ENCODE results near the gene CBLC.

CBLC gene

DNA sequence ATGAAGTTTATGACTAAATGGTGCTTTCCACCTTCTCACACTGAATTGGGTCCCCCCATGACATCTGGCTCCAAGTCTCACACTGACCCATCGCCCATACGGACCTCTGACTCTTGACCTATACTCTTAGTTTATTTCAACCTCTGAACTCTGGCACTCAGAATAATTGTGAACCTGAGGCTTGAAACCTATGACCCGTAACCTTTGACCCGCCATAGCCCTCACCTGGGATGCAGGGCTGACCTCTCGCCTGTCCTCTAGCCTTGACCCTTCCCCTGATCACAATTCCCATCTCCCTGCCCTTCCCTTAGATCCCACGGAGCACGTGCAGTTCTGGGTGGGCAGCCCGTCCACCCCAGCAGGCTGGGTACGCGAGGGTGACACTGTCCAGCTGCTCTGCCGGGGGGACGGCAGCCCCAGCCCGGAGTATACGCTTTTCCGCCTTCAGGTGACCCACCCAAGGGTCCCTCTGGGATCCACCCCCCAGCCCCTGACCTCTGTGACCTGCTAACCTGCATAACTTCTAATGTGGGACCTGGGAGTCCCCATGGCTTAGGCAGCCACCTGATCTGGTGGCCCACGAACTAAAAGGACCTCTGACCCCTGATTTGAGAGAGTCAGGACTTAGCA lies 36.3 kb downstream of the CBLC start:
- no peak for DNase-seq (ENCODE audit: low read depth)
- TF ChIP-seq, protein P1, sequence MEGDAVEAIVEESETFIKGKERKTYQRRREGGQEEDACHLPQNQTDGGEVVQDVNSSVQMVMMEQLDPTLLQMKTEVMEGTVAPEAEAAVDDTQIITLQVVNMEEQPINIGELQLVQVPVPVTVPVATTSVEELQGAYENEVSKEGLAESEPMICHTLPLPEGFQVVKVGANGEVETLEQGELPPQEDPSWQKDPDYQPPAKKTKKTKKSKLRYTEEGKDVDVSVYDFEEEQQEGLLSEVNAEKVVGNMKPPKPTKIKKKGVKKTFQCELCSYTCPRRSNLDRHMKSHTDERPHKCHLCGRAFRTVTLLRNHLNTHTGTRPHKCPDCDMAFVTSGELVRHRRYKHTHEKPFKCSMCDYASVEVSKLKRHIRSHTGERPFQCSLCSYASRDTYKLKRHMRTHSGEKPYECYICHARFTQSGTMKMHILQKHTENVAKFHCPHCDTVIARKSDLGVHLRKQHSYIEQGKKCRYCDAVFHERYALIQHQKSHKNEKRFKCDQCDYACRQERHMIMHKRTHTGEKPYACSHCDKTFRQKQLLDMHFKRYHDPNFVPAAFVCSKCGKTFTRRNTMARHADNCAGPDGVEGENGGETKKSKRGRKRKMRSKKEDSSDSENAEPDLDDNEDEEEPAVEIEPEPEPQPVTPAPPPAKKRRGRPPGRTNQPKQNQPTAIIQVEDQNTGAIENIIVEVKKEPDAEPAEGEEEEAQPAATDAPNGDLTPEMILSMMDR (IDR thresholded peaks at IDR 0.05; ENCODE audit: low read length, missing control alignments), result no peak
- H3K4me3 ChIP-seq (replicated peaks; ENCODE audit: low read depth, low read length), result no peak overlapping the region

DNA sequence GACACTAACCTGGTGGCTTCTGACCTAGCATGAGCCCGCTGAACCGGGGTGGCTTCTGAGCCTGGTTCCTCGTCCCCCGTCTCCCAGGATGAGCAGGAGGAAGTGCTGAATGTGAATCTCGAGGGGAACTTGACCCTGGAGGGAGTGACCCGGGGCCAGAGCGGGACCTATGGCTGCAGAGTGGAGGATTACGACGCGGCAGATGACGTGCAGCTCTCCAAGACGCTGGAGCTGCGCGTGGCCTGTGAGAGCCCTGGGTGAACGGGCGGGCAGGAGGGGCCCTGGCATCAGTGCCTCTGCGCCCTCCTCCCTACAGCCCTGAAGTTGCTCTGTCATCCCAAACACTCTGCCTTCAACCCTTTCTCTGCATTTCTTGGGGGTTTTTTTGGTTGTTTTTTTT lies 36.8 kb downstream of the CBLC start:
- TF ChIP-seq, protein P1 (IDR thresholded peaks at IDR 0.05; ENCODE audit: low read length, missing control alignments), result no peak
- DNase-seq (ENCODE audit: low read depth), result no peak
- no peak overlapping the region for H3K4me3 ChIP-seq (replicated peaks; ENCODE audit: low read depth, low read length)

DNA sequence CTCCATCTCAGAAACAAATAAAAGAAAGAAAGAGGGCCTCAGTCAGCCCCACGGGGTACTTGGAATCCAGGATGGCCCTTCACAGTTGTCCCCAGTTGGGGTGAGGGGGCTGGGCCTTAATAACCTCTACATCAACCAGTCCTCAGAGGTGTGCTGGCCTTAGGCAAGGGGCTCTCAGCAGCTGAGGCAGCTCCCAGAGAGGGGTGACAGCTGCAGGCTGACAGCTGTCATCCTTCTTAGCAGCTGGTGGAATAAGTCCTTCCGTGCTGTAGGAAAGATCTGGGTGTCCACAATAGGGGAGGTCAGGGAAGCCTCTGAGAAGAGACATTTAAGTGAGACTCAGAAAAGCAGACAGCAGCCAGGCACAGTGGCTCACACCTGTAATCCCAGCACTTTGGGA lies 38.6 kb downstream of the CBLC start:
- H3K4me3 ChIP-seq (replicated peaks; ENCODE audit: low read depth, low read length), result no peak overlapping the region

DNA sequence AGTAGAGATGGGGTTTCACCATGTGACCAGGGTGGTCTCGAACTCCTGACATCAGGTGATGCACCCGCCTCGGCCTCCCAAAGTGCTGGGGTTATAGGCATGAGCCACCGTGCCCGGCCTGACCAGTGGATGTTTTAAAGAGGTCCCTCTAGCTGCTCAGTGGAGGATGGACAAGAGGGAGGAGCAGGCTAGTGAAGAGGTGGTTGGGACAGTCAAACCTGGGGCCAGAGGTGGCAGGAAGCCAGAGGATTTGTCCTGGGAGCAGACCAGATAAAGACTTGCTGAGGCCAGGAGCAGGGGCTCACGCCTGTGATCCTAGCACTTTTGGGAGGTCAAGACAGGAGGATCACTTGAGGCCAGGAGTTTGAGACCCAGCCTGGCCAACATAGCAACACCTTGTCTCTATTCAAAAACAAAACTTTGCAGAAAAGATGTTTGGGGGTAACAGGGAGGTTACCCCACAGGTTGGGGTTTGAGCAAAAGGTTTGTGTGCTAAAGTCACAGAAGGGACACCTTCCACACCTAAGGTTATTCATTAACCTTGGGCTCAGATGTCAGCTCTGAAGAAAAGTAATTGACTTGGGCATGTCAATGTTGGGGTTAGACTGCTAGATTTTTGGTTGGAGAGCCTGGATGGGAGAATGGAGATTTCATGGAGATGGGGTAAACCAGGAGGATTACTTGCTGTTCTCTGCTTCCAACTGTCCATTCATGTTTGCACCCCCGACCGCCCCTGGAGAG lies 40.2 kb downstream of the CBLC start:
- no peak overlapping the region for H3K4me3 ChIP-seq (replicated peaks; ENCODE audit: low read depth, low read length)
- TF ChIP-seq, protein P1 (IDR thresholded peaks at IDR 0.05; ENCODE audit: low read length, missing control alignments), result no peak
- DNase-seq (ENCODE audit: low read depth), result no peak

More for the DNA sequence above, 38.6 kb downstream of the CBLC start:
- DNase-seq (ENCODE audit: low read depth), result no peak
- TF ChIP-seq, protein P1 (IDR thresholded peaks at IDR 0.05; ENCODE audit: low read length, missing control alignments), result no peak

DNA sequence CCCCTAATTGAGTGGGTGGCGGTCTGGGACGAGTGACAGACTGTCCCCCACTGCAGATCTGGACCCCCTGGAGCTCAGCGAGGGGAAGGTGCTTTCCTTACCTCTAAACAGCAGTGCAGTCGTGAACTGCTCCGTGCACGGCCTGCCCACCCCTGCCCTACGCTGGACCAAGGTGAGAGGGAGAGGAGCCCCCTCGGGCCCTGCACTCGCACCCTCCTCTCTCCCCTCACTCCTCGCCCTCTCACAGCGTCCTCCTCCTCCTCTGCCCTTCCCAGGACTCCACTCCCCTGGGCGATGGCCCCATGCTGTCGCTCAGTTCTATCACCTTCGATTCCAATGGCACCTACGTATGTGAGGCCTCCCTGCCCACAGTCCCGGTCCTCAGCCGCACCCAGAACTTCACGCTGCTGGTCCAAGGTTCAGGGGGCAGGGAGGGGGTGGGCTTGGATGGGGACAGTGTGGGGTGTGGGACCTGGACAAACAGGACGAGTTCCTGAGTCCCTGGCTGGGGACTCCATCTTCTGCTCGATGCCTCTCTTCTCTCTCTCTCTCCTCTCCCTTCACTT lies 40.9 kb downstream of the CBLC start:
- H3K4me3 ChIP-seq (replicated peaks; ENCODE audit: low read depth, low read length), result no peak overlapping the region
- TF ChIP-seq, protein P1 (IDR thresholded peaks at IDR 0.05; ENCODE audit: low read length, missing control alignments), result no peak

DNA sequence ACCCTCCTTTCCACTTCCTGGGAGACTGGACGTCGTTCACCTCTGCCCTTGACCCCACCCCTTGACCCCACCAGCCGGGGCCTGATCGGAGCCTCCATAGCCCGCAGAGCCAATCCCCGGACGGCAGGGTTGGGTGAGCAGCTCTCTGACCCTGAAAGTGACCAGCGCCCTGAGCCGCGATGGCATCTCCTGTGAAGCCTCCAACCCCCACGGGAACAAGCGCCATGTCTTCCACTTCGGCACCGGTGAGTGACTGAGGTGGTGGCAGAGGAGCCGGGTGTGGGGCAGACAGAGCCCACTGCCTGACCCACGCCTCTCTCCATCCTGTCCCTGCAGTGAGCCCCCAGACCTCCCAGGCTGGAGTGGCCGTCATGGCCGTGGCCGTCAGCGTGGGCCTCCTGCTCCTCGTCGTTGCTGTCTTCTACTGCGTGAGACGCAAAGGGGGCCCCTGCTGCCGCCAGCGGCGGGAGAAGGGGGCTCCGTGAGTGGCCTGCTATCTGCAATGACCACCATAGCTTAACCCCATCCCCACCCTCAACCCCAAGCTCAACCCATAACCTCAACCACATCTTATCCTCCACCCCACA lies 41.6 kb downstream of the CBLC start:
- H3K4me3 ChIP-seq (replicated peaks; ENCODE audit: low read depth, low read length), result no peak overlapping the region
- TF ChIP-seq, protein P1 (IDR thresholded peaks at IDR 0.05; ENCODE audit: low read length, missing control alignments), result no peak
- no peak for DNase-seq (ENCODE audit: low read depth)

More for the DNA sequence above, 40.9 kb downstream of the CBLC start:
- no peak for DNase-seq (ENCODE audit: low read depth)
